ENCODE data around the gene IL20RB.

IL20RB gene

DNA sequence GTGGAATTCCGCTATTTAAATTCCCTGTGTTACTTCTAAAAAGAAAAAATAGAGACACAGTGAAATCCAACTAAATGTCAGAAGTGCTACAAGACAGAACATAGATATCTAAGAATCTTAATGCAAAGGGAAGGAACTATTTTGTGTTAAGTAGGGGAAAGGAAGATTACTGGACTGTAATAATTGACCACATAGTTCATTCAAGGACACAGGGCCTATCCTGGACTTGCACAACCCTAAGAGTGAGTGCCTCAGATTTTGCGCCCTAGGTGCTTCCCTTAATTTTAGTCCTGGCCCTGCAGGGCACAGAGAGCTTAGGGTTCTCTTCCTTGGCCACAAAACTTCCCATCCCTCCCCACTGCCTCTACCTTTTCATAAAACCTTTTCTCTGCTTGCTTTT lies 3.5 kb upstream of the IL20RB start:
- TF ChIP-seq, protein P1, sequence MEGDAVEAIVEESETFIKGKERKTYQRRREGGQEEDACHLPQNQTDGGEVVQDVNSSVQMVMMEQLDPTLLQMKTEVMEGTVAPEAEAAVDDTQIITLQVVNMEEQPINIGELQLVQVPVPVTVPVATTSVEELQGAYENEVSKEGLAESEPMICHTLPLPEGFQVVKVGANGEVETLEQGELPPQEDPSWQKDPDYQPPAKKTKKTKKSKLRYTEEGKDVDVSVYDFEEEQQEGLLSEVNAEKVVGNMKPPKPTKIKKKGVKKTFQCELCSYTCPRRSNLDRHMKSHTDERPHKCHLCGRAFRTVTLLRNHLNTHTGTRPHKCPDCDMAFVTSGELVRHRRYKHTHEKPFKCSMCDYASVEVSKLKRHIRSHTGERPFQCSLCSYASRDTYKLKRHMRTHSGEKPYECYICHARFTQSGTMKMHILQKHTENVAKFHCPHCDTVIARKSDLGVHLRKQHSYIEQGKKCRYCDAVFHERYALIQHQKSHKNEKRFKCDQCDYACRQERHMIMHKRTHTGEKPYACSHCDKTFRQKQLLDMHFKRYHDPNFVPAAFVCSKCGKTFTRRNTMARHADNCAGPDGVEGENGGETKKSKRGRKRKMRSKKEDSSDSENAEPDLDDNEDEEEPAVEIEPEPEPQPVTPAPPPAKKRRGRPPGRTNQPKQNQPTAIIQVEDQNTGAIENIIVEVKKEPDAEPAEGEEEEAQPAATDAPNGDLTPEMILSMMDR (IDR thresholded peaks at IDR 0.05), result no peak

DNA sequence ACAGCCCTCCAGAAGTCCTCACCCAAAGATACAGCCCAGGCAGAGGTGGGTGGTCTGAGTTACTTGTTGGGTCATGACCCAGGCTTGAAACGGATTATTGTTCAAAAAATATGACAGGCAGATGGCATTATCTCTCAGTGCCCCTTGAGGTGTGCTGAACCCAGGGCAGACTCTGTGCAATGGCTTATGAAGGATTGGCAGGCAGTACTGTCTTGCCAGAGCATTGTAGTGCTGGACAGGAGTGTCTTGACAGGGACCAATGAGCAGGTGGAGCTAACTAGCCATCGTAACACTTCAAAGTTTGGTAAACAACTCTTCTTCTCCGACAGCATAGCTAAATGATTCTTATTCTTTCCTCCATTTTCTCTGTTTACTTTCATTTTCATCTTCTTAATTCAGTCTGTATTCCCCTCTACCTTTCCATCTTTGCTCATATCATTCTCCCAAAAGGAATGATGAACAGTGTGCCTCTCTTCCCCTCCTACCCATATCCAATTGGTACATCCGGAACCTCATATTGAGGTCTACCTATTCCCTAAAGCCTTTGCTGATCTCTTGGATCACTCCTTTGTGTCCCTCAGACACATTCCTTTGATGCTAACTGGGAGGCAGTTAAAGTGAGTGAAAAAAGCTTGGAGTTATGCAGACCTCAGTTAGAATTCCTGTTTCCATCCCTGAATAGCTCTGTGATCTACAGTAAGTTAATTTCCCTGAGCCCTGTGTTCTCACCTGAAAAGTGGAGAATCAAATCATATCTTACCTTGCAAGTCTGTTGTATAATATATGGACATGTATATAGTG lies 2.6 kb upstream of the IL20RB start:
- Histone ChIP-seq H3K4me1 (peaks cover 0 to 10% (median 0%) of the 10 kb centered on the region in 4 donors), H3K27ac (no peak overlapping the region), H3K27me3 (no peaks in the 10 kb centered on the region), H3K4me3 (no peak overlapping the region), H3K36me3 (no peaks in the 10 kb centered on the region), H3K9me3 (no peaks in the 10 kb centered on the region)
- intact Hi-C loops (cut with DNase I; ENCODE audit: low total_unique reads), result no loop called here
- no peak for DNase-seq
- TF ChIP-seq, protein P1 (IDR thresholded peaks at IDR 0.05), result no peak

More for the DNA sequence above, 3.5 kb upstream of the IL20RB start:
- Histone ChIP-seq H3K36me3 (no peaks in the 10 kb centered on the region), H3K27ac (no peak overlapping the region), H3K27me3 (no peaks in the 10 kb centered on the region), H3K4me3 (no peak overlapping the region), H3K4me1 (peaks cover 0 to 10% (median 0%) of the 10 kb centered on the region in 4 donors), H3K9me3 (no peaks in the 10 kb centered on the region)
- no peak for DNase-seq
- intact Hi-C loops (cut with DNase I; ENCODE audit: low total_unique reads), result no loop called here

DNA sequence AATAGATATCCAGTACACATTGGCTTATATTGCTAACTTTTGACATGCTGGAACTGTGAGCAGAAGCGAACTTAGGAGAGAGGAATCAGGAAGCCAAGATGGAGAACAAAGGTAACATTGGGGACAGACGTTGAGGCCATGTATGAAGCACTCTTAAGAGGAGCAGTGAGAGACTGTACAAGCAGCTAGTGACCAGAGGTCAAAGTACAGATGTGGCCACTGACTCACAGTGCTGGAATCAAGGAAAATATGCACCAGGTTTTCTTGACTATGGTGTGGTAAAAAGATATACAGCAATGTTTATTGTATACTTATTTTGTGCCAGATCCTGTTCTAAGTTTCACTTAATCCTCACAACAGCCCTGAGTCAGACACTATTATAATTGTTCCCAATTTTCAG lies 2.0 kb upstream of the IL20RB start:
- Histone ChIP-seq H3K36me3 (no peaks in the 10 kb centered on the region), H3K27me3 (no peaks in the 10 kb centered on the region), H3K9me3 (no peaks in the 10 kb centered on the region), H3K27ac (no peak overlapping the region), H3K4me3 (no peak overlapping the region), H3K4me1 (peaks cover 0 to 10% (median 0%) of the 10 kb centered on the region in 4 donors)
- TF ChIP-seq, protein P1 (IDR thresholded peaks at IDR 0.05), result no peak
- intact Hi-C loops (cut with DNase I; ENCODE audit: low total_unique reads), result no loop called here
- no peak for DNase-seq

DNA sequence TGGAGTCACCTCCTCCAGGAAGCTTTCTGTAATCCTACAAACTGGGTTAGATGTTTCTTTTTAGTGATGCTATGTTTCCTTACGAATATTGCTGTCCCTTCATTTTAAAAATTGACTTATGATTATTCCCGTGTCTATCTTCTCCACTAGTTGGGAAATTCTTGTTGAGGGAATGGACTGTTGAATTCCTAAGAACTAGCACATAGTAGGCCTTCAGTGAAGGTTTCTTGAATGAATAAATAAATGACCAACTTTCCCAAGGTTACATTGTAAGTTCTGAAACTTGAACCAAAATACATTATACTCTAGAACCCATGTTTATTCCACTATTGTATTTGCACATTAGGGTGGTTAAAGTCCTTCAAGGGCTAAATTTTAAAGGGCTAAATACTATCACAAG lies 812 bp upstream of the IL20RB start:
- no peak overlapping the region for H3K4me3 ChIP-seq
- H3K4me1 ChIP-seq, result peaks cover 0 to 10% (median 0%) of the 10 kb centered on the region in 4 donors
- H3K9me3 ChIP-seq, result no peaks in the 10 kb centered on the region
- no peaks in the 10 kb centered on the region for H3K36me3 ChIP-seq
- TF ChIP-seq, protein P1 (IDR thresholded peaks at IDR 0.05), result no peak
- H3K27me3 ChIP-seq, result no peaks in the 10 kb centered on the region
- intact Hi-C loops (cut with DNase I; ENCODE audit: low total_unique reads), result no loop called here
- no peak for DNase-seq
- H3K27ac ChIP-seq, result no peak overlapping the region

DNA sequence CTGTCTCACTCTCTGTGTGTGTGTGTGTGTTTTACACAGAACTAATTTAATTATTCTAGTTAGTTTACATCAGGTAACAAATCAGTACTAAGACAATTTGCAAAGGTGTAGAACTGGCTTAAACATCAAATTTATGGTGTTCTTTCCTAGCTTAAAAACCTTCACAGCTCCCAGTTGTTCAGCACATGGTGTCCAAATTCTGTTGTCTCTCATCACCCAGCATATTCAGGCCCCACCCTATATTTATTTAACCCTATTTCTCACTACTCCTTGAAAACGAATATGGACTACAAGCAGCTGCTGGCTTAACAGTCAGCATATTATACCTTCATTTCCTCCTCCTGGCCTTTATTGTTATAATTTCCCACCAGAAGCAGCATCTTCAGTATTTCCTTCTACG lies 1.2 kb downstream of the IL20RB start:
- Histone ChIP-seq H3K36me3 (no peaks in the 10 kb centered on the region), H3K9me3 (no peaks in the 10 kb centered on the region), H3K27ac (no peak overlapping the region), H3K27me3 (no peaks in the 10 kb centered on the region), H3K4me1 (peaks cover 0 to 10% (median 0%) of the 10 kb centered on the region in 4 donors), H3K4me3 (no peak overlapping the region)
- intact Hi-C loops (cut with DNase I; ENCODE audit: low total_unique reads), result no loop called here
- TF ChIP-seq, protein P1 (IDR thresholded peaks at IDR 0.05), result no peak
- no peak for DNase-seq
